GM21717 (cell line): ENCODE results near the gene OR2T2.
"Not testable (repeated sequence)": the region's sequence is repeated elsewhere in the genome, so short reads cannot be mapped to it uniquely, and the experiment has no call there.

Experiments used
- ATAC-seq: cut with Tn5 transposase; IDR thresholded peaks from one replicate; pipeline ENCODE4 v1.9.1; 2021; ENCODE audit warnings: mild to moderate bottlenecking, moderate library complexity; ENCODE audit not compliant: unreplicated experiment

OR2T2 gene

DNA sequence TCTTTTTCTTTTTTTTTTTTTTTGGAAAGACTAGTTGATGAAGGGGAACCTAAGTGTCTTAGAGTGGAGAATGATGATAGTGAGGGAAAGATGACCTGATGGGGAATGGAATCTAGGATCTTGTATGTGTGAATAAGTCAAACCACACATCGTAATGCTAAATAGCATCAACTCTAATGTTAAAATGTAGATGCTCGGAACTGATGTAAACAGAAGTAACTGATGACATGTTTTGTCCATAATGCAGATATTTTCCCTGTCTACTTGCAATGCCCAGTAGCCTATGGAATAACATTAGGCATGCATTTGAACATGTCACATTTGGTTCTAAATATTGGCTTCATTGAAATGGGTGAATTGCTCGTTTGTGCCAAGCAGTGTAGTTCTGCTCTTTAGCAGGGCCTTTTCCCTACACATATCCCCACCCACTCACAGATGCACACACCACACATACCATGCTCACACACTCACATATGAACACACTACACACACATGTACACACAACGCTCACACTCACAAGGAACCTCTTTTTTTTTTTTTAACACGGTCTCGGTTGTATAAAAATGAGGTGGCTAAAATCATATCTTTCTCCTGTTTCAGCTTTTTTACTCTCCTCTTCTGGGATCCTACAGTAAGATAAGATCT lies 4.5 kb downstream of the OR2T2 start:
- ATAC-seq, result peak; percentile 6

DNA sequence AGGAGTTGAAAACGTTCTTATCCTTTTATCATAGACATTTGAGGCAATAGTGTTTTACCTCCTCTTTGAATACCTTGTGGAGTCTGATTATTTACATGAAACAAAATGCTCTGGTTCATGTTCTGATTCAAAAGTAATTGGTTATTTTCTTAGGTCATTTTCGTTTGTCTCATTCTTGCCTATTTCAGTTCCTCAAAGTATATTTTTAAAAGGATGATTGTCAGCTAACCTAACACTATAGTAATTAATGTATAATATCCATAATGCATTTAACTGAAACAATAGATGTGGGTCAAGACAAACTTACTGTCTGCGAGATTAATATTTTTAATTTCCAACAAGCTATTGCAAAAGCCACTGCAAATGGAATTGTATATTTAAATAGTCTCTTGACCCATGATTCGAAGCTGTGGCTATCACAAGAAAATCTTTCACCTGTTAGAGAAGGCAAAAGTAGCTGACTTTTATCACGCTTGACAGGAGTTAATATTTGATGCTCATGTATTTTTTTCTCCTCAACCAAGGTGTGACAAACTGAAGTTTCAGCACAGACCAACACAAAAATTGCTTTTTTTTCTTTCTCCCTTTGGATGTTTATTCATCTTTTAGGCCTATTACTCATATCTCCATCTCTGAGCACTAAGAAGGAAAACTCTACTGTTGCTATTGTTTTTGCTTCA lies 5.2 kb downstream of the OR2T2 start:
- ATAC-seq, result peak; percentile 62

DNA sequence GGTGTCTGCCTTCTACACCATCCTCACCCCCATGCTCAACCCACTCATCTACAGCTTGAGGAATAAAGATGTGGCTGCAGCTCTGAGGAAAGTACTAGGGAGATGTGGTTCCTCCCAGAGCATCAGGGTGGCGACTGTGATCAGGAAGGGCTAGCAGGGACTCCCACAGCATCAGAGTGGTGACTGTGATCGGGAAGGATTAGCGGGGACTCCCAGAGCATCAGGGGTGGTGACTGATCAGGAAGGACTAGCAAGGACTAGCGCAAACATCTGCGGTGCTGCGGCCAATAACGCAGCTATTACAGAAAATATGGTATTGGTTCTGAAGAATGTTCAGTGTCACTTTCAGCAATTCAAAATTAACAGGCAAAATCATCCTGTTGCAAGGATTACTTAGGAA lies 8.2 kb downstream of the OR2T2 start:
- not testable (repeated sequence) for ATAC-seq

DNA sequence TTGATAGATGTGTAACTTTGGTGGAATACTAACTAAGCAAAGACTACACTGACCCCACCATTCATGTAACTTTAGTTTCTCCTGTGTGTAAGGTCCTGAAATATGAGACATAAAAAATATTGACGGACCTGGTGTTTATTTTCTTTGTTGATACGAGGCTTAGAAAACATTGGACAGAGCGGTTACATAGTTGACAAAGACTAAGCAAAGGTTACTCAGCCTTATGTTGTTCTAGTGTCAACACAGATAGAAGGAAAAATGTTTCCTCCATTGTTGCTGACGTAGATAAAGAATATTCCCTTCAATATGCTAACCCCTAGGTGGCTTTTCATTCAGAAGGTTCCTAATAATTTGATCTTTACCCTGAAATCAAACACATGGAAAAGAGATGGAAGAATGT lies 9.6 kb downstream of the OR2T2 start:
- ATAC-seq, result not testable (repeated sequence)

- not testable (repeated sequence) for ATAC-seq
These were observed 11.2 kb downstream of the OR2T2 start for GRCh38 chr1:248456635-248457034.

DNA sequence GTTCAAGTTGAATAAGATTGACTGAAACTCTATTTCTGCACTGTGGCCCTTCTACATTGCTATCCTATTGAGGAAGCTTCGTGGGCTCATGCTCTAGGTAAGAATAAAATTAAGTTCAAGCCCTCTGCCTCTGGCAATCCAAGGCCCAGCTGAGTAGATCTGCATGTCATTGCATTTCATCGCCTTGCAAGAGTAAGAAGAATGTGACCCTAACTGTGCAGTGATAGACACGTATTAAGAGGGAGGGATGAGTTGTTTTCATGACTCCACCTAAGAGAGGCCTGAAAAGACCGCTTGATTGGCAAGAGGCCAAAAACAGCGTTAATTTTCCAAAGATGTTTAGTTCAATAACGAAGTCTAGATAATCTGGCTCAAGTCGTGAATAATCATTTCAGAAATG lies 13.7 kb downstream of the OR2T2 start:
- ATAC-seq, result not testable (repeated sequence)

- no peak for ATAC-seq
These were observed 25.7 kb downstream of the OR2T2 start for GRCh38 chr1:248471154-248471553.

GRCh38 chr1:248472111-248472510 lies 26.7 kb downstream of the OR2T2 start:
- ATAC-seq, result not testable (repeated sequence)

- ATAC-seq, result not testable (repeated sequence)
These were observed 27.6 kb downstream of the OR2T2 start, which contains the start of gene OR2T3 for GRCh38 chr1:248473051-248473450. OR2T3 (plus strand) TSS chr1:248473351; CDS start chr1:248473351, 0 bp downstream.

- ATAC-seq, result not testable (repeated sequence)
These were observed 30.2 kb downstream of the OR2T2 start for GRCh38 chr1:248475660-248476059.

GRCh38 chr1:248481686-248482579 lies 36.5 kb downstream of the OR2T2 start:
- peak; percentile 87 for ATAC-seq

GRCh38 chr1:248488289-248488688 lies 42.9 kb downstream of the OR2T2 start, which contains the start of gene OR2T5:
OR2T5 (plus strand) TSS chr1:248488589; CDS start chr1:248488589, 0 bp downstream.
- ATAC-seq, result not testable (repeated sequence)

DNA sequence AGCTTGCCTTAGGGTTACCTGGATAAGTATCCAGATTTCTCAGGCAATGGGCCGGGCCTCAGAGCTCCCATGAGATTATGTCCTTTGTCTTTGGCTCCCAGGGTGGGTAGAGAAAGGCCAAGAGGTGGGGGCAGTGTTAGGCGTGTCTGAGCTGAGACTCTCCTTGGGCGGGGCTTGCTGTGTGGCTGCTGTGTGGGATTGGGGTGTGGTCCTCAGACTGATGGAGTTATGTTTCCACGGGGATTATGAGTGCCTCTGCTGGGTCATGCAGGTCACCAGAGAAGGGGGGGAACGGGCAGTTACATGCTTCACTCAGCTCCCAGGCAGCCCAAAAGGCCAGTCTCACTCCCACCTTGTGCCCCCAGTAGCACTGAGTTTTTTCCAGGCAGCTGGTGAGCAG lies 51.2 kb downstream of the OR2T2 start:
- not testable (repeated sequence) for ATAC-seq

GRCh38 chr1:248500305-248501035 lies 55.0 kb downstream of the OR2T2 start:
- not testable (repeated sequence) for ATAC-seq
